RPMI7951 (cell line): Measurements from ENCODE around the gene PHLDB3. TPM values are rescaled to one million over a fixed set of nuclear protein-coding genes. Genes with fewer than 3 reads are reported as not detected.
A peak's percentile ranks its signal among the peaks of the same experiment; 100 is the strongest.
"Not testable (repeated sequence)": the region's sequence is repeated elsewhere in the genome, so short reads cannot be mapped to it uniquely, and the experiment has no call there.

Experiments
- DNase-seq: peaks from one replicate; pipeline ENCODE4 v3.0.0-alpha.2; 2012; ENCODE audit warnings: low read depth
- total RNA-seq: library from RNA; depleted of rRNA; stranded (reverse); fragments of >200 nt; shearing (Covaris generic); gene quantifications from 2 replicates; pipeline ENCODE4 v1.2.3, GENCODE V29; 2014; rRNA removed

The PHLDB3 gene
- total RNA-seq, 1 experiment from 2014 or later: 12.1 TPM

GRCh38 chr19:43444531-43445287, 59.8 kb downstream of the PHLDB3 start:
- peak; percentile 87 for DNase-seq

GRCh38 chr19:43444091-43444490, 60.5 kb downstream of the PHLDB3 start:
- DNase-seq: not testable (repeated sequence)

GRCh38 chr19:43441716-43442115, 62.8 kb downstream of the PHLDB3 start:
- DNase-seq: no peak

GRCh38 chr19:43439709-43440063, 64.9 kb downstream of the PHLDB3 start:
- no peak for DNase-seq

GRCh38 chr19:43439032-43439708, 65.4 kb downstream of the PHLDB3 start:
- peak; percentile 96 for DNase-seq

- DNase-seq: peak; percentile 100
Observed at GRCh38 chr19:43438291-43439031, 66.1 kb downstream of the PHLDB3 start.

GRCh38 chr19:43437712-43438111, 66.8 kb downstream of the PHLDB3 start:
- no peak for DNase-seq

GRCh38 chr19:43437284-43437683, 67.3 kb downstream of the PHLDB3 start:
- DNase-seq: not testable (repeated sequence)

GRCh38 chr19:43435775-43436174, 68.8 kb downstream of the PHLDB3 start:
- DNase-seq: no peak

GRCh38 chr19:43433689-43434088, 70.9 kb downstream of the PHLDB3 start:
- no peak for DNase-seq

- DNase-seq: no peak
Observed at GRCh38 chr19:43433358-43433673, 71.2 kb downstream of the PHLDB3 start.

GRCh38 chr19:43430976-43431375, 73.6 kb downstream of the PHLDB3 start:
- no peak for DNase-seq

- DNase-seq: peak; percentile 61
Observed at GRCh38 chr19:43430142-43430710, 74.3 kb downstream of the PHLDB3 start.

- DNase-seq: no peak
Observed at GRCh38 chr19:43429395-43429794, 75.2 kb downstream of the PHLDB3 start.

GRCh38 chr19:43425567-43426392, 78.8 kb downstream of the PHLDB3 start:
- DNase-seq: peak; percentile 55

Other genes starting within 250 kb of the PHLDB3 start
- gene PSG9, start 235.2 kb downstream of the PHLDB3 start, total RNA-seq: 1.1 and 1.4 TPM in 2 replicates
- not detected in 2 replicates for gene CD177, start 151.1 kb downstream of the PHLDB3 start, total RNA-seq
- not detected in 2 replicates for gene TEX101, start 89.9 kb downstream of the PHLDB3 start, total RNA-seq
- gene LYPD3, start 39.1 kb downstream of the PHLDB3 start, total RNA-seq: 1.3 and 1.8 TPM in 2 replicates
- 232 and 297 TPM in 2 replicates for gene ETHE1, start 22.5 kb upstream of the PHLDB3 start, total RNA-seq
- gene ZNF575, start 28.4 kb upstream of the PHLDB3 start, total RNA-seq: 0.20 TPM in 1 of 2 replicates, not detected in the other
- 36.7 and 42.7 TPM in 2 replicates for gene XRCC1, start 70.8 kb upstream of the PHLDB3 start, total RNA-seq
- gene PINLYP, start 71.1 kb upstream of the PHLDB3 start, total RNA-seq: 2.8 and 3.8 TPM in 2 replicates
- 11.9 and 16.4 TPM in 2 replicates for gene IRGQ, start 91.4 kb upstream of the PHLDB3 start, total RNA-seq
- 13.1 and 18.9 TPM in 2 replicates for gene ZNF576, start 91.8 kb upstream of the PHLDB3 start, total RNA-seq
- 0.10 and 0.12 TPM in 2 replicates for gene SRRM5, start 107.3 kb upstream of the PHLDB3 start, total RNA-seq
- gene ZNF428, start 114.9 kb upstream of the PHLDB3 start, total RNA-seq: 49.5 and 62.6 TPM in 2 replicates
- gene CADM4, start 135.1 kb upstream of the PHLDB3 start, total RNA-seq: 2.5 and 3.8 TPM in 2 replicates
- gene PLAUR, start 165.4 kb upstream of the PHLDB3 start, total RNA-seq: 426 and 458 TPM in 2 replicates
- gene IRGC, start 211.3 kb upstream of the PHLDB3 start, total RNA-seq: not detected in 2 replicates